GM18508 (cell line): ENCODE data around the gene BTAF1.

Experiments
- ATAC-seq: cut with Tn5 transposase; IDR thresholded peaks from one replicate; pipeline ENCODE4 v1.9.1; 2021; ENCODE audit warnings: moderate number of reproducible peaks; ENCODE audit not compliant: insufficient read depth, unreplicated experiment

BTAF1 gene

GRCh38 chr10:92038949-92039348, 115.4 kb downstream of the BTAF1 start:
- ATAC-seq = no peak

- no peak for ATAC-seq
Observed at GRCh38 chr10:92042541-92042940, 119.0 kb downstream of the BTAF1 start.

- no peak for ATAC-seq
Observed at GRCh38 chr10:92045641-92046106, 122.1 kb downstream of the BTAF1 start.

- ATAC-seq = no peak
Observed at GRCh38 chr10:92047215-92047614, 123.6 kb downstream of the BTAF1 start.

- ATAC-seq = no peak
Observed at GRCh38 chr10:92052088-92052487, 128.5 kb downstream of the BTAF1 start.

GRCh38 chr10:92052741-92053140, 129.2 kb downstream of the BTAF1 start:
- no peak for ATAC-seq

GRCh38 chr10:92054807-92055206, 131.2 kb downstream of the BTAF1 start:
- ATAC-seq = no peak

GRCh38 chr10:92062273-92062672, 138.7 kb downstream of the BTAF1 start:
- ATAC-seq = no peak

GRCh38 chr10:92064506-92064905, 140.9 kb downstream of the BTAF1 start:
- no peak for ATAC-seq

- ATAC-seq = no peak
Observed at GRCh38 chr10:92066386-92066785, 142.8 kb downstream of the BTAF1 start.

GRCh38 chr10:92068900-92069299, 145.3 kb downstream of the BTAF1 start:
- no peak for ATAC-seq

- ATAC-seq = no peak
Observed at GRCh38 chr10:92074126-92074887, 150.7 kb downstream of the BTAF1 start.

GRCh38 chr10:92075829-92076228, 152.3 kb downstream of the BTAF1 start:
- no peak for ATAC-seq

GRCh38 chr10:92076722-92077121, 153.2 kb downstream of the BTAF1 start:
- ATAC-seq = no peak

- ATAC-seq = no peak
Observed at GRCh38 chr10:92079003-92079402, 155.4 kb downstream of the BTAF1 start.
